Ishikawa (cell line): ENCODE measurements around the gene MRPS24.

Experiments used
- CEBPB ChIP-seq: IDR thresholded peaks from 2 replicates; pipeline ENCODE4 v1.6.1; 2012
- CREB1 ChIP-seq: IDR thresholded peaks from 2 replicates; pipeline ENCODE4 v1.6.1; 2012; ENCODE audit warnings: low read depth
- EP300 ChIP-seq: IDR thresholded peaks from 2 replicates; pipeline ENCODE4 v1.6.1; 2012; ENCODE audit warnings: borderline replicate concordance
- RAD21 ChIP-seq: IDR thresholded peaks from 2 replicates; pipeline ENCODE4 v1.6.1; 2012; ENCODE audit warnings: low read depth
- REST ChIP-seq: IDR thresholded peaks from 2 replicates; pipeline ENCODE4 v1.6.1; 2012; ENCODE audit warnings: low read depth, mild to moderate bottlenecking
- TAF1 ChIP-seq: IDR thresholded peaks from 2 replicates; pipeline ENCODE4 v1.6.1; 2012; ENCODE audit warnings: low read depth, mild to moderate bottlenecking
- TEAD4 ChIP-seq: IDR thresholded peaks from 2 replicates; pipeline ENCODE4 v1.6.1; 2012
- TF ChIP-seq, protein P1 (sequence below): IDR thresholded peaks from 2 replicates; pipeline ENCODE4 v1.6.1; 2012

DNA sequence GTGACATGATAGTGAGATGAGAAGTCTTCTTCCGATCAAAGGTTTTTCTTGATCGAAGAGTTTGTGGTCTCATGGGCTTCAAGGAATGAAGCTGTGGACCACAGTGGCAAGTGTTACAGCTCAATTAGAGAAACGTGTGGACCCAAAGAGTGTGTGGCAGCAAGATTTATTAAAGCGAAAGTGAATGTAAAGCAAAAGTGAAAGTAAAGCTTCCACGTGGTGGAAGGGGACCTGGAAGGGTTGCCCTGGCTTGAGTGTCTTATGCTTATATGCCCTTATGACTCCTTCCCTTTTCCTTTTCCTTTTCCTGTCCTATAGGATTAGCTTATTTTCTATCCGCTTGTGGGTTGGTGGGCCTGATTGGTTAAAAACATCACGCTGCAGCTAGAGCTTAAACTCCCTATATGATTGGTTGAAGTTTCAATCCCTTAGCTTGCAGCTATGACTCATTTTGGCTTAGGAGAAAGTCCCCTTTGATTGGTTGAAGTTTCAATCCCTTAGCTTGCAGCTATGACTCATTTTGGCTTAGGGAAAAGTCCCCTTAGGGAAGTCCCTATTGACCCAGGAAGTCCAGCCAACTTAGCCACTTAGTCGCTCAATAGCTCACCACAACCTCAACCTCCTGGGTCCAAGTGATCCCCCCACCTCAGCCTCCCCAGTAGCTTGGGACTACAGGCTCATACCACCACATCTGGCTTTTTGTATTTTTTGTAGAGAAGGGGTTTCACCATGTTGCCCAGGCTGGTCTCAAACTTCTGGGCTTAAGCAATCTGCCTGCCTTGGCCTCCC is 34.7 kb downstream of the MRPS24 start:
- TF ChIP-seq REST, result no peak
- no peak for TF ChIP-seq CREB1
- TF ChIP-seq TAF1, result no peak
- TF ChIP-seq, protein P1, sequence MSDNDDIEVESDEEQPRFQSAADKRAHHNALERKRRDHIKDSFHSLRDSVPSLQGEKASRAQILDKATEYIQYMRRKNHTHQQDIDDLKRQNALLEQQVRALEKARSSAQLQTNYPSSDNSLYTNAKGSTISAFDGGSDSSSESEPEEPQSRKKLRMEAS, result no peak
- no peak for TF ChIP-seq EP300
- TF ChIP-seq CEBPB, result no peak
- TF ChIP-seq RAD21, result no peak
- no peak for TF ChIP-seq TEAD4
